PC-3 (cell line): ENCODE results near the gene CDH13.

Experiments used
- CTCF ChIP-seq: fragments of 300-600 bp; sonication (generic); conservative IDR thresholded peaks from 2 replicates; pipeline ENCODE4 v1.5.1; 2017; ENCODE audit warnings: antibody characterized with exemption, low read depth, mild to moderate bottlenecking, low read length
- EZH2 ChIP-seq: fragments of 300-600 bp; sonication (generic); IDR thresholded peaks from one replicate; pipeline ENCODE4 v1.6.1; 2017; ENCODE audit warnings: antibody characterized with exemption, mild to moderate bottlenecking, low read length; ENCODE audit not compliant: unreplicated experiment

- TF ChIP-seq CTCF (no peak), EZH2 (no peak)
Observed at GRCh38 chr16:83433201-83433600, 806.4 kb downstream of the CDH13 start.
